ENCODE measurements around the gene NISCH. TPM values are rescaled to one million over a fixed set of nuclear protein-coding genes. Genes with fewer than 3 reads are reported as not detected.

The NISCH gene
- total RNA-seq, 1 experiment from 2014 or later = 25.7 TPM

- no peak for DNase-seq (ENCODE audit: low spot score)
Measured at GRCh38 chr3:52447512-52448355, 7.7 kb upstream of the NISCH start.

DNA sequence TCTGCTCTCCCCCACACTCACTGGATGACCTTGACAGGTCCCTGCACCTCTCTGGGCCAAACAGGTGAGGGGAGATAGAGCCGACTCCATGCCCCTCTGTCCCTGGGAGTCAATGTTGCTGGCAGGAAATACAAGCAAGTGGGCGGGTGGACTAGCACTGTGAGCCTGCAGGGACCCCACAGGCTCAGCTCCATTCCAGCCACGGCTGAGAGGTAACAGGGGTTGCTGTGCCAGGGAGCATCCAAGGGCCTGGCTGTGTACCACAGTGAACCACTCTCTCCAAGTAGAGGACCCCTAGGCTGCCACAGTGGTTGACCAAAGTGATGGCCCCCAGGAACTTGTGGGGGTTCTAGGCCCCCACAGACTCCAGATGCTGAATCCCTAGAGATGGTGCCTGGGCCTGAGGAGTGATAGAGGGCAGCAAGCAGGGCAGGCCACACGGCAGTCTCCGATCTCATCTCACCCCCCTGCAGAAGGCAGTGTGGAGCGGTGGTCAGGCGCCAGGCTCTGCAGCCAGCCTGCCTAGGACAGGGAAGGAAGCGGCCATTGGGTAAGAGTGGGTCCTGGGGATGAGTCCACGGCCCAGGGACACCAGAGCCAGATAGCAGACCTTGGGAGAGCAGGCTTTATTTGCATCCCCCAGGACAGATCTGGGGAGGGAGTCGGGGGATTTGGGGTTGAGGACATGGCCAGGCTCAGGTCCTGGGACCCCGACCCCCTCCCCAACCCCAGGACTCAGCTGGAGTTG lies 4.7 kb upstream of the NISCH start:
- no peak for DNase-seq (ENCODE audit: low spot score)

GRCh38 chr3:52451237-52452083 lies 3.9 kb upstream of the NISCH start:
- no peak for DNase-seq (ENCODE audit: low spot score)

GRCh38 chr3:52452126-52452525 lies 3.3 kb upstream of the NISCH start:
- no peak for DNase-seq (ENCODE audit: low spot score)

DNA sequence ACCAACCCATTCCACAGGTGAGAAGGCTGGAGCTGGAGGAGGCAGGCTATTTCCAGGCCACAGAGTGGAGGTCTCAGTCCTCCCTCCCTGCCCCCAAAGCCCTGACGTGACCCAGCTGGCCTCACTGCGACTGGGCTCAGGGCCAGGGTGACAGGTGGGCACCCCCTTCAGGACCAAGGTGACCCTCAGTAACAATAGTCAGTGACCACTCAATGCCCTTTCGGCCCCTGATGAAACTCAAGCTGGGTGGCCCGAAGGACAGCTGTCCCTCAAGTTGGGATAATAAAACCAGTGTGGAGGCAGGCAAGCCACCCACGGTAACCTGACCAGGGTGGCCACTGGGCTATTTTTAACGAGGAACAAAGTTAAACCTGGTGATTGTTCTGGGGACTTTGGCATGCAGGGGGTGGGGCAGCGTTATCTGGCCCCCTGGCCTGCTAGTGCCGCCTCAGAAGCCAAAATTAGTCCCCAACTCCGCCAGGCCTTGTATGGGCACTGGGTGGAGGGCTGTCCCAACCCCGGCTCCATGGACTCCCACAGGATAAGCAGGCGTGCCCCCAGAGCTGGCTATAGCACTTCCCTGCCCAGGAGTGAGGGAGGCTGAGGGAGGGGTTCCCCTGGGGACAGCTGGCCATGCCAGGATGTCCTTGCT lies 2.7 kb upstream of the NISCH start:
- DNase-seq (ENCODE audit: low spot score) = no peak

DNA sequence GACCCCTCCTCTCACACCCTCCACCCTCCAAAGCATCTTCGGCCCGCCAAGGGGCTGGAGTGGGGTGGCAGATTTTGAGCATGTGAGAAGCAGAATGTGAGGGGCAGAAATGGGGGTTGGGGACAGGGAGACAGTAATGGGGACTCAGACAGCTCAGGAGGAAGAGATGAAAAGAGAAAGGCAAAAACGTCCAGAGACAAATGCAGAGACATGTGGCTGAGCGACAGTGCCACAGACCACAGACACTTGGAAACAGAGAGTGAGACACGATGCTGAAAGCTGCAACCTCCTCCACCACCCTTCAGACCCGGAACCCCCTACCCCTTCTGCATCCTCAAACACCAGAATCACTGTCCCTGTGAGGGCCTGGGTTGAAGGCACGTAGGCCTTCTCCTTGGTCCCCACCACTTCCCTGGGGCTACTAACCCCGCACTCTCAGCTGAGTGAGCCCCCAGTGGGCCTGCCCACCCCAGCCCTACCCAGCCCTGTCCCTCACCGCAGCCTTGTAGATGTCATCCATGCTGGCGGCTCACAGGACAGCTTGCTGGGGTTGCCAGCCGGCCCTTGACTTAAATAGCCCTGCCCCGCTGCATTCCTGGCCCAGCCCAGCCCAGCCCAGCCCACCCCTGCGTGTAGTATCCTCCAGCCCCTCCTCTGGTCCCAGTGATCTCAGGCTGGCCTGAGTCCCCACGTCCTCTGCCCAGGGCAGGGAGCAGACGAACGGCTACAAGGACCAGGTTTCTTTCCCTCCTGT lies 1.7 kb upstream of the NISCH start, which contains the start of gene TNNC1:
TSS of gene TNNC1 (minus strand) at position 546 of the 754 bp plus-strand sequence. CDS start at position 520, 26 bp downstream.
- DNase-seq (ENCODE audit: low spot score) = no peak

DNA sequence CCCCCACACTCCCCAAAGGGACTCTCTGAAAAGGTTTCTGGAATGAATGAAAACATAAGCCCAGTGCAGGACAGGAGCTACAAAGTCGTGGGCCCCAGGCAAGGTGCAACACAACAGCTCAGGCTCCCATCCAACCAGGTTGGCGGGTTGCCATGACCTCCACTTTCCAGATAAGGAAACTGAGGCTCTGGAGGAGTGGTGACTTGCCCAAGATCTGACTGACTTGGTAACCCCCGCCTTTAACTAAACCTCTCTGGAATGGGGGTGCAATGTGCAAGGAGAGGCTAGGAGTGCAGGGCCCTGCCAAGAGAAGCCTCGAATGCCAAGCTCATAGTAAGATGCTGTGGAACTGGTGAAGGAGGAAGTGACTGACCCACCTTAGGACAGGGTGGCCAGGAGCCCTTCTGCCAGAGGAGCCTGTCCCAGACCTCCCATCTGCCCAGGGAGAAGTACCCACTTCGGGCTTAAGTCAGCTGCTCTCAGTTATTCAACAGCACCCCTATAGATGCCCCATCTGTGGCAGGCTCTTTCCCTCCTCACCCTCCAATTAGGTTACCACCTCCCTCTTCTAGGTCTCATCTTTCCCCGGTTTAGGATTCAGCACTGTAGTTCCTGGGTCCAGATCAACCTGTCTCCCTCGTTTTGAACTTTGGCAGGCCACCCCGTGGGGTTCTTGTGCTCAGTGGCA lies 1.0 kb upstream of the NISCH start:
- DNase-seq (ENCODE audit: low spot score) = no peak

DNA sequence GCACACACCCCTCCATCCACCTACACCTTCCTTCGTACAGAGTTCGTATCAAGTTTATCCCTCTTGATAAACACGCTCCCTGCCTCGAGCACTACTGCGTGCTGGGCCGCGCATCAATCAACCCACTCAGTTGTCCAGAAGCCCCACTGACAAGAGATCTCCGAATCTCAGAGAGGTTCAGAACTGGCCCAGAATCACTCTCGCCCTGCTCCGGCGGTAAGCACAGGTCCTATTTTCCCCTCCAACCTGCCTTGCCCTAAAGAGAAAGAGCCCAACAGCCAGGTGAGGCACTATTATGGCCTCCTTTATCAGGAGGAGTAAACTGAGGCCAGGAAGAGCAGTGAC lies 494 bp upstream of the NISCH start:
- no peak for DNase-seq (ENCODE audit: low spot score)

- DNase-seq (ENCODE audit: low spot score) = no peak
Measured at GRCh38 chr3:52456169-52456799, 880 bp downstream of the NISCH start.

DNA sequence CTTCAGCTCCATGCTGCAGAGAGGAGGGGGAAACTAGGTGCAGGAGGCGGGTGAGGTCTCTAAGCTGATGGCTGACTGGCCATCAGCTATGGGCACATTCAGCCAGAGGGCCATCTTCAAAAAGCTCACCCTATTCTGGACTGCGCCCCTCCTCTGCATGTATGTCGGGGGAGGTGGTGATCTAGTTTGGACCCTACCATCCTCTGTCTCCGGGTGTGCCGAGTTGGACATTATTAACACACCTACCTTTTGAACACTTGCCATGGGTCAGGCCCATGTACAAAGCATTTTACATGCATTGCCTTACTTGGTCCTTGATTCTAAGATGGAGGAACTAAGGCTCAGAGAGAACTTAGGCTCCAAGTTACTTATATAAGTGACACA lies 1.4 kb downstream of the NISCH start:
- DNase-seq (ENCODE audit: low spot score) = no peak

DNA sequence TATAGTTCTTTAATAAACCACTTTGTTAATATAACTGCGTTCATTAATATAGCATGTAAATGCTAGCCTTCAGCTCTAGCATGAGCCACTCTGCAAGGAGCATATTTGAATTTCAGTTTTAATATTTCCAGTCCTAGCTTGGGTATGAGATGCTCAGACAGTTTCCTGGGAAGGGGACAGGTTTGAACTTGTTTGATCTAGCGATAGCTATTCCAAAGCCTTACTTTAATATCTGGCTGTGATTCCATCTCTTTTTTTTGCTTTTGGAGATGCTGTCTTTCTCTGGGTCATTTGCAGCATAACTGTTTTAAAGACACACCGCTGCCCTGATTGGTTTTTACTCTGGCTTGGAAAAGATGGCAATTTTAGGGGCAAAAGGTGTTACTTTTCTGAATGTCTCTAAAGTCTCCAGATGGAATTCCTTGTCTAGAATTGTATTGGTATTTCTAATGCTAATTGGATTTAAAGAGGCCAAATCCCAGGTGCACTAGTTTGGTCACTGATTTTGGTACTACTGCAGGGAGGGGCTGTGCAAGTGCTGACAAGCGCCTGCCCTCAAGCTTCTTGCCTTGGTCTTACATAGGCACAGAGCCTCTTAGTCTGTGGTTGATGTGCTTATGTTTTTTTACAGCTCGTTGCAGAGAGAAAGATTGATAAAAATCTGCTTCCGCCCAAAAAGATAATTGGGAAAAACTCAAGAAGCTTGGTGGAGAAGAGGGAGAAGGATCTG lies 2.8 kb downstream of the NISCH start:
- no peak for DNase-seq (ENCODE audit: low spot score)

DNA sequence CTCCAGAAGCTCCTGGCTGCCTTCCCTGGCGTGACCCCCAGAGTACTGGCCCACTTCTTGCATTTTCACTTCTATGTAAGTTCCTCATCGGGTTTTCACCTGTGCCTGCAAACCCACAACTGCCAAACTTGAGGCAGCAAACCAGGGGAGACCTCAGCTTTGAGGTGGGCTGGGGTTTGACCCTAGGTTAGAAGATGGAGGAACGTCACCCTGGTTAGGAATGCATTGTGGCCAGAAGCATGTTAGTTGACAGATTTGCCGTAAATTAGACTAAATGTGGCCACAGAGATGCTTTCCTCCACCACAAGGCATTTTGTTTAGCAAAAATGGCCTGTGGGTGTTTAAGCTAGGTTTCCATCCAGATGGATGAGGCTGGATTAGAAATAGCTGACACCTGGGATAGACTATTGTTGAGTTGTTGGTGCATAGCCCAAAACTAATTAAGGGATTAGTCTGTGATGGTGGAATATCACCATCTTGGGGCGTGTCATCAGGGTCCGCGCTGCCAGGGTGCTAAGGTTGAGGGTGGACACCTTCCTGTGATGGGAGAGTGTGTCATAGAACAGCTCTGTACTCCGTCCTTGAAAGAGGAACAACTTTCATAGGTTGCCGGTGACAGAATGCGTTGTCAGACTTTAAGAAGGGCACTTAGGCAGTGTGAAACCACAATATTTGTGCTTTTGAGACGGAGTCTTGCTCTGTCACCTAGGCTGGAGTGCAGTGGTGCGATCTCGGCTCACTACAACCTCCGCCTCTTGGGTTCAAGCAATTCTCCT lies 3.6 kb downstream of the NISCH start:
- no peak for DNase-seq (ENCODE audit: low spot score)

DNA sequence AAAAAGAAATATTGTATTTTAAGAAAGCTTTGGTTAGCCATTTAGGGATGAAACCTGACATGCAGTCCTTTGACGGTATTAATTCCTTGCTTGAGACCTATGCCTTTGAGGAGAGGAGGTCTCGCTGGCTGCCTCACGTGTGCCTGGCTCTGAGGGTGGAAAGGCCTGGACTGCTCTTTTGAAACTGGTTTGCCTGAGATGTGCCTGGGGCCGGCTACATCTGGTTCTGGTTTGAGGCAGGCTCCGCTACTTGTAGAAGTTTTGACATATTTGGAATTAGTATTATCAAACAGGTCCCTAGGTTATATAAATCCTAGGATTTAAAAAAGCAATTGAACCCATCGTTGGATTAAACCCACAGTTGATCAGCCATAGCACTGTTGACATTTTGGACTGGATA lies 6.5 kb downstream of the NISCH start:
- no peak for DNase-seq (ENCODE audit: low spot score)

GRCh38 chr3:52463416-52463815 lies 8.0 kb downstream of the NISCH start:
- DNase-seq (ENCODE audit: low spot score) = no peak

DNA sequence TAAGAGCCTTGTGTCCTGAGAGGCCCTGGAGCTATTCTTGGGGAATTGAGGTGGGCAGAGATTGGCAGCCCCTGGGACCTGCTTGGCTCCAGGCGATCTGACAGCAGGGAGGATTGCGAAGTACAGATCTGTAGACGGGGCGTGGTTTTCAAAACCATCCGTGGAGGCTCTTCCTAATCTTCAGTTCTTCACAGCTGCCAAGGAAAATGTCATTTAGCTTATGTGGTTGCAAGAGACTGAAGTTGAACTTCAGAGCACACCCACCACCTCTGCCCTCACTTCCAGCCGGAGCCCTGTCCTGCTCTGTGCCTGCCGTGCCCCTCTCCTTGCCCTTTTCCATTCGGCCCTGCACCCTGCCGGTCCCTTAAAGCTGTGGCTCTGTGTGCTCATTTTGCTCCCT lies 12.9 kb downstream of the NISCH start:
- DNase-seq (ENCODE audit: low spot score) = no peak

GRCh38 chr3:52469001-52469400 lies 13.6 kb downstream of the NISCH start:
- no peak for DNase-seq (ENCODE audit: low spot score)

- no peak for DNase-seq (ENCODE audit: low spot score)
Measured at GRCh38 chr3:52470920-52471319, 15.5 kb downstream of the NISCH start.
